ENCODE data around the gene EPB41.

DNA sequence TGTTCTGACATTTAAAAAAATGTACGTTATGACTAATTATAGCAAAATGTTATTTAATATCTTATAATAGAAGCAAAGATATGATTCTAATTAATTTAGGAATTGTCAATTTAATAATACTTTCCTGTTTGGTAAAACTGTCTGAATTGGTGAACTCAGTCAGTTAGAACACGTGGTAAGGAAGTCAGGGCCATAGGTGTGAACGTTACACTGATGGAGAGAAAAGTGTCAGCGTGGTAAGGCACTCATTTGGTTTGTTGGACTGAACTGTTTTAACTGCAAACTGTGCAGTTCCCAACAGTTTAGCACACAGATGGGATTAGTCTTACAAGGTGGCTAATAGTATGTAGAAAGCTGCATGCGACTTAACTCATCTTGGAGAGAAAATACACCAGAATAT is 102.9 kb downstream of the EPB41 start:
- TF ChIP-seq, protein P1, sequence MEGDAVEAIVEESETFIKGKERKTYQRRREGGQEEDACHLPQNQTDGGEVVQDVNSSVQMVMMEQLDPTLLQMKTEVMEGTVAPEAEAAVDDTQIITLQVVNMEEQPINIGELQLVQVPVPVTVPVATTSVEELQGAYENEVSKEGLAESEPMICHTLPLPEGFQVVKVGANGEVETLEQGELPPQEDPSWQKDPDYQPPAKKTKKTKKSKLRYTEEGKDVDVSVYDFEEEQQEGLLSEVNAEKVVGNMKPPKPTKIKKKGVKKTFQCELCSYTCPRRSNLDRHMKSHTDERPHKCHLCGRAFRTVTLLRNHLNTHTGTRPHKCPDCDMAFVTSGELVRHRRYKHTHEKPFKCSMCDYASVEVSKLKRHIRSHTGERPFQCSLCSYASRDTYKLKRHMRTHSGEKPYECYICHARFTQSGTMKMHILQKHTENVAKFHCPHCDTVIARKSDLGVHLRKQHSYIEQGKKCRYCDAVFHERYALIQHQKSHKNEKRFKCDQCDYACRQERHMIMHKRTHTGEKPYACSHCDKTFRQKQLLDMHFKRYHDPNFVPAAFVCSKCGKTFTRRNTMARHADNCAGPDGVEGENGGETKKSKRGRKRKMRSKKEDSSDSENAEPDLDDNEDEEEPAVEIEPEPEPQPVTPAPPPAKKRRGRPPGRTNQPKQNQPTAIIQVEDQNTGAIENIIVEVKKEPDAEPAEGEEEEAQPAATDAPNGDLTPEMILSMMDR (IDR thresholded peaks at IDR 0.05) = no peak
- no peak for TF ChIP-seq POLR2A (IDR thresholded peaks at IDR 0.05)
- no peak for TF ChIP-seq EP300 (IDR thresholded peaks at IDR 0.05; ENCODE audit: low read depth)
- TF ChIP-seq POLR2AphosphoS5 (IDR thresholded peaks at IDR 0.05) = no peak
